Measurements from ENCODE around the gene DZIP1.
"Not testable (repeated sequence)": the region's sequence is repeated elsewhere in the genome, so short reads cannot be mapped to it uniquely, and the experiment has no call there.

Gene DZIP1

GRCh38 chr13:95644601-95645052 is at the start of gene DZIP1:
Gene DZIP1 (minus strand): TSS chr13:95644706. CDS start chr13:95642029, 2,677 bp downstream.
- no peak for DNase-seq

- not testable (repeated sequence) for DNase-seq
Observed at GRCh38 chr13:95690986-95691385, 46.5 kb upstream of the DZIP1 start.

- no peak for DNase-seq
Observed at GRCh38 chr13:95689582-95689926, 45.0 kb upstream of the DZIP1 start.

- not testable (repeated sequence) for DNase-seq
Observed at GRCh38 chr13:95684960-95685359, 40.5 kb upstream of the DZIP1 start.

- DNase-seq = no peak
Observed at GRCh38 chr13:95684418-95684817, 39.9 kb upstream of the DZIP1 start.

GRCh38 chr13:95679722-95680121 is 35.2 kb upstream of the DZIP1 start:
- DNase-seq = no peak

- DNase-seq = no peak
Observed at GRCh38 chr13:95678967-95679366, 34.5 kb upstream of the DZIP1 start.

GRCh38 chr13:95677564-95678266 is 33.2 kb upstream of the DZIP1 start:
- no peak for DNase-seq

- DNase-seq = peak; percentile 98
Observed at GRCh38 chr13:95676762-95677563, 32.5 kb upstream of the DZIP1 start, which contains the start of gene DNAJC3. Gene DNAJC3 (plus strand): TSS chr13:95677139. CDS start chr13:95677256, 117 bp downstream.

- peak; percentile 39 for DNase-seq
Observed at GRCh38 chr13:95676105-95676761, 31.7 kb upstream of the DZIP1 start.

GRCh38 chr13:95671597-95671996 is 27.1 kb upstream of the DZIP1 start:
- no peak for DNase-seq

GRCh38 chr13:95667235-95667634 is 22.7 kb upstream of the DZIP1 start:
- DNase-seq = not testable (repeated sequence)

- DNase-seq = peak; percentile 43
Observed at GRCh38 chr13:95660981-95661581, 16.6 kb upstream of the DZIP1 start.

GRCh38 chr13:95659500-95659899 is 15.0 kb upstream of the DZIP1 start:
- DNase-seq = no peak

GRCh38 chr13:95656386-95657015 is 12.0 kb upstream of the DZIP1 start:
- no peak for DNase-seq

GRCh38 chr13:95652821-95653220 is 8.3 kb upstream of the DZIP1 start:
- DNase-seq = no peak

- DNase-seq = no peak
Observed at GRCh38 chr13:95652244-95652764, 7.8 kb upstream of the DZIP1 start.

- DNase-seq = no peak
Observed at GRCh38 chr13:95650696-95651095, 6.2 kb upstream of the DZIP1 start.

- no peak for DNase-seq
Observed at GRCh38 chr13:95647321-95647720, 2.8 kb upstream of the DZIP1 start.

GRCh38 chr13:95643936-95644598 is 439 bp downstream of the DZIP1 start:
- DNase-seq = no peak

- DNase-seq = no peak
Observed at GRCh38 chr13:95643571-95643935, 953 bp downstream of the DZIP1 start.

GRCh38 chr13:95642999-95643398 is 1.5 kb downstream of the DZIP1 start:
- no peak for DNase-seq

Measured in CD4-positive, alpha-beta T cell treated with Interleukin-21 for 1 hour (primary cell).